Stimulated activated CD4-positive, alpha-beta T cell treated with anti-CD3 and anti-CD28 coated beads, TNF-alpha, amount 100 ng/mL, for 48 hours (primary cell): Measurements from ENCODE around the gene TTLL5.
A peak's percentile ranks its signal among the peaks of the same experiment; 100 is the strongest.

Experiments
- DNase-seq, 3 donors: peaks; one replicate each; pipeline ENCODE4 v3.0.0-alpha.2; 2020; ENCODE audit warnings: low read depth in 3 of 3

The TTLL5 gene

GRCh38 chr14:75865531-75865930 is 204.5 kb downstream of the TTLL5 start:
- DNase-seq = no peak

GRCh38 chr14:75866970-75867369 is 205.9 kb downstream of the TTLL5 start:
- DNase-seq = no peak

GRCh38 chr14:75871181-75871880 is 210.3 kb downstream of the TTLL5 start:
- DNase-seq = no peak

GRCh38 chr14:75875958-75876357 is 214.9 kb downstream of the TTLL5 start:
- DNase-seq = no peak

- DNase-seq = no peak
Measured at GRCh38 chr14:75876530-75876929, 215.5 kb downstream of the TTLL5 start.

GRCh38 chr14:75877292-75877691 is 216.2 kb downstream of the TTLL5 start:
- no peak for DNase-seq

- no peak for DNase-seq
Measured at GRCh38 chr14:75877884-75878283, 216.8 kb downstream of the TTLL5 start.

- no peak for DNase-seq
Measured at GRCh38 chr14:75879031-75879430, 218.0 kb downstream of the TTLL5 start.

- DNase-seq = no peak
Measured at GRCh38 chr14:75880512-75880911, 219.5 kb downstream of the TTLL5 start.

- no peak for DNase-seq
Measured at GRCh38 chr14:75881994-75882393, 220.9 kb downstream of the TTLL5 start.

- no peak for DNase-seq
Measured at GRCh38 chr14:75884198-75884611, 223.2 kb downstream of the TTLL5 start.

GRCh38 chr14:75885829-75886228 is 224.8 kb downstream of the TTLL5 start:
- DNase-seq = no peak

- no peak for DNase-seq
Measured at GRCh38 chr14:75886636-75887348, 225.7 kb downstream of the TTLL5 start.

- DNase-seq = no peak
Measured at GRCh38 chr14:75888945-75889344, 227.9 kb downstream of the TTLL5 start.

GRCh38 chr14:75896341-75896740 is 235.3 kb downstream of the TTLL5 start:
- DNase-seq = no peak

- no peak for DNase-seq
Measured at GRCh38 chr14:75904311-75904710, 243.3 kb downstream of the TTLL5 start.

- DNase-seq = no peak
Measured at GRCh38 chr14:75905147-75905904, 244.3 kb downstream of the TTLL5 start.

- DNase-seq = no peak
Measured at GRCh38 chr14:75906228-75906627, 245.2 kb downstream of the TTLL5 start.

- DNase-seq = peak; percentile 9 to 62 (median 42)
Measured at GRCh38 chr14:75906680-75907280, 245.7 kb downstream of the TTLL5 start.

- no peak for DNase-seq
Measured at GRCh38 chr14:75907756-75908359, 246.8 kb downstream of the TTLL5 start.

- DNase-seq = no peak
Measured at GRCh38 chr14:75909630-75910029, 248.6 kb downstream of the TTLL5 start.

GRCh38 chr14:75910048-75910447 is 249.0 kb downstream of the TTLL5 start:
- DNase-seq = no peak
